ENCODE results near the gene SLC22A23.

- TF ChIP-seq CTCF (conservative IDR thresholded peaks at IDR 0.05; ENCODE audit: low read depth, low read length) = no peak
- TF ChIP-seq EZH2 (IDR thresholded peaks at IDR 0.05; ENCODE audit: low read length, unreplicated experiment) = no peak
Observed at GRCh38 chr6:3432416-3432815, 24.4 kb downstream of the SLC22A23 start.

Measured in PC-3 (cell line).